ENCODE measurements around the gene YTHDF1.

Gene YTHDF1

GRCh38 chr20:63148696-63149095, 67.2 kb downstream of the YTHDF1 start:
- Mint-ChIP-seq H3K4me1 (no peaks in the 10 kb centered on the region), H3K4me3 (no peak overlapping the region), H3K9me3 (peaks cover 10% of the 10 kb centered on the region), H3K36me3 (no peaks in the 10 kb centered on the region), H3K27ac (no peak overlapping the region)
- ATAC-seq: no peak
- DNase-seq (ENCODE audit: low spot score in 2 of 2): no peak

- Mint-ChIP-seq H3K4me1 (no peaks in the 10 kb centered on the region), H3K27ac (no peak overlapping the region), H3K4me3 (no peak overlapping the region), H3K9me3 (peaks cover 10% of the 10 kb centered on the region), H3K36me3 (no peaks in the 10 kb centered on the region)
- ATAC-seq (no peak), DNase-seq (ENCODE audit: low spot score in 2 of 2) (no peak)
Measured at GRCh38 chr20:63147532-63147931, 68.4 kb downstream of the YTHDF1 start.
